MM.1S (cell line): Measurements from ENCODE around the gene TANK.
"Not testable (repeated sequence)": the region's sequence is repeated elsewhere in the genome, so short reads cannot be mapped to it uniquely, and the experiment has no call there.

ENCODE experiments used
- CTCF ChIP-seq: fragments of 300-600 bp; sonication (generic); IDR thresholded peaks from 2 replicates; pipeline ENCODE4 v1.5.1; 2016; ENCODE audit warnings: antibody characterized with exemption, low read length, mixed read lengths
- EZH2 ChIP-seq: fragments of 300-600 bp; sonication (generic); optimal IDR thresholded peaks from 2 replicates; pipeline ENCODE3; 2017; ENCODE audit warnings: low read depth, mild to moderate bottlenecking, antibody characterized with exemption, low read length, mixed read lengths
- EZH2phosphoT487 ChIP-seq: fragments of 300-600 bp; sonication (generic); IDR thresholded peaks from 2 replicates; pipeline ENCODE4 v1.6.1; 2018; ENCODE audit warnings: antibody characterized with exemption, low read length

- TF ChIP-seq CTCF, EZH2, EZH2phosphoT487: not testable (repeated sequence)
Observed at GRCh38 chr2:161279230-161279815, 119.1 kb downstream of the TANK start.
